Colonic mucosa (tissue), 4 donors: ENCODE data around the gene DHX58. TPM values are rescaled to one million over a fixed set of nuclear protein-coding genes. Genes with fewer than 3 reads are reported as not detected.
A peak's percentile ranks its signal among the peaks of the same experiment; 100 is the strongest.

Source experiments
- DNase-seq: peaks from one replicate; pipeline ENCODE4 v3.0.0-alpha.2; 2020
- H3K27ac ChIP-seq: fragments of 200-600 bp; one replicate; pipeline ENCODE4 v1.8.0; 2021
- H3K27me3 ChIP-seq: fragments of 200-600 bp; one replicate; pipeline ENCODE4 v1.8.0; 2021
- H3K36me3 ChIP-seq: fragments of 200-600 bp; one replicate; pipeline ENCODE4 v1.8.0; 2021
- H3K4me1 ChIP-seq: fragments of 200-600 bp; one replicate; pipeline ENCODE4 v1.8.0; 2021; ENCODE audit warnings: mild to moderate bottlenecking
- H3K4me3 ChIP-seq: fragments of 200-600 bp; one replicate; pipeline ENCODE4 v1.8.0; 2021
- H3K9ac ChIP-seq, 2 donors: one replicate each; pipeline ENCODE4 v1.7.0; 2013; ENCODE audit warnings: control low read depth in 2 of 2, low read depth in 2 of 2, low read length in 2 of 2
- H3K9me3 ChIP-seq: fragments of 200-600 bp; one replicate; pipeline ENCODE4 v1.8.0; 2021
- intact Hi-C: fragments of 100-400 bp; cut with DNase I; formaldehyde crosslinking; loops from one replicate; pipeline ENCODE4 v1.14.1; 2022
- total RNA-seq, 2 donors: library from RNA; stranded (reverse); fragmentation: NEBNext Ultra II Directional in 1 of 2; extraction: Animal tissue kit (Norgen Biotek cat#: 25700) in 1 of 2; gene quantifications; one replicate each; pipeline ENCODE4 v1.2.1, GENCODE V29; 2021
- TF ChIP-seq, protein P1 (sequence below): fragments of 200-600 bp; IDR thresholded peaks from one replicate; pipeline ENCODE4 v1.8.0; 2022; ENCODE audit warnings: antibody characterized with exemption, mild to moderate bottlenecking
- donor health status: healthy.
- donor health status: DM: no; HTN: no; CAD: no.
- donor health status: DM: no; HTN: no; CAD: no.

DHX58 gene
- total RNA-seq, 2 donors from 2014 or later: 10.6 to 11.3 TPM

DNA sequence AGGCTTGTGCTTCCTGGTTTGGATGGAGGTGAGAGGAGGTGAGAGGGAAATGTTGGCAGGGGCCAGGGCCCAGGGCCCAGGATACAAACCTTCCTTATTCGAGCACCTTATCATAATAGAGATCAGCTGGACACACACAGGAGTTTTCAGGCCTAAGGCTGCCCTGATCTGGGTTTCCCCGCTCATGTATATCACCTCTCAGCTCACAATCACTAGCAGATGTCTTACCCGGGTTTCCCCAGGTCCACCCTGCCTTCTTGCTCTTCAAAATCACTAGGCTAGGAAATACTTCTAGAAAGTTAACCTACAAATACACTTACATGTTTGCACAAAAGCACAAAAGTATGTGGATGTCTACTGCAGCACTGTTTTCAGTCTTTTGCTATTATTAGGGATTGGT, 14.3 kb upstream of the DHX58 start:
- TF ChIP-seq, protein P1, sequence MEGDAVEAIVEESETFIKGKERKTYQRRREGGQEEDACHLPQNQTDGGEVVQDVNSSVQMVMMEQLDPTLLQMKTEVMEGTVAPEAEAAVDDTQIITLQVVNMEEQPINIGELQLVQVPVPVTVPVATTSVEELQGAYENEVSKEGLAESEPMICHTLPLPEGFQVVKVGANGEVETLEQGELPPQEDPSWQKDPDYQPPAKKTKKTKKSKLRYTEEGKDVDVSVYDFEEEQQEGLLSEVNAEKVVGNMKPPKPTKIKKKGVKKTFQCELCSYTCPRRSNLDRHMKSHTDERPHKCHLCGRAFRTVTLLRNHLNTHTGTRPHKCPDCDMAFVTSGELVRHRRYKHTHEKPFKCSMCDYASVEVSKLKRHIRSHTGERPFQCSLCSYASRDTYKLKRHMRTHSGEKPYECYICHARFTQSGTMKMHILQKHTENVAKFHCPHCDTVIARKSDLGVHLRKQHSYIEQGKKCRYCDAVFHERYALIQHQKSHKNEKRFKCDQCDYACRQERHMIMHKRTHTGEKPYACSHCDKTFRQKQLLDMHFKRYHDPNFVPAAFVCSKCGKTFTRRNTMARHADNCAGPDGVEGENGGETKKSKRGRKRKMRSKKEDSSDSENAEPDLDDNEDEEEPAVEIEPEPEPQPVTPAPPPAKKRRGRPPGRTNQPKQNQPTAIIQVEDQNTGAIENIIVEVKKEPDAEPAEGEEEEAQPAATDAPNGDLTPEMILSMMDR: no peak
- DNase-seq: no peak
- H3K4me1 ChIP-seq: peaks cover 8% of the 10 kb centered on the region
- no peak overlapping the region for H3K4me3 ChIP-seq
- H3K9ac ChIP-seq: no peak overlapping the region
- H3K27me3 ChIP-seq: no peaks in the 10 kb centered on the region
- intact Hi-C loops: no loop called here
- no peak overlapping the region for H3K27ac ChIP-seq
- H3K9me3 ChIP-seq: no peaks in the 10 kb centered on the region
- peaks cover 16% of the 10 kb centered on the region for H3K36me3 ChIP-seq

- peaks cover 16% of the 10 kb centered on the region for H3K36me3 ChIP-seq
- H3K27me3 ChIP-seq: no peaks in the 10 kb centered on the region
- DNase-seq: no peak
- H3K4me3 ChIP-seq: no peak overlapping the region
- H3K4me1 ChIP-seq: peaks cover 14% of the 10 kb centered on the region
- no peak overlapping the region for H3K27ac ChIP-seq
- H3K9ac ChIP-seq: no peak overlapping the region
- TF ChIP-seq, protein P1: no peak
- intact Hi-C loops: no loop called here
- no peaks in the 10 kb centered on the region for H3K9me3 ChIP-seq
Observed at GRCh38 chr17:42125565-42125964, 13.1 kb upstream of the DHX58 start.

DNA sequence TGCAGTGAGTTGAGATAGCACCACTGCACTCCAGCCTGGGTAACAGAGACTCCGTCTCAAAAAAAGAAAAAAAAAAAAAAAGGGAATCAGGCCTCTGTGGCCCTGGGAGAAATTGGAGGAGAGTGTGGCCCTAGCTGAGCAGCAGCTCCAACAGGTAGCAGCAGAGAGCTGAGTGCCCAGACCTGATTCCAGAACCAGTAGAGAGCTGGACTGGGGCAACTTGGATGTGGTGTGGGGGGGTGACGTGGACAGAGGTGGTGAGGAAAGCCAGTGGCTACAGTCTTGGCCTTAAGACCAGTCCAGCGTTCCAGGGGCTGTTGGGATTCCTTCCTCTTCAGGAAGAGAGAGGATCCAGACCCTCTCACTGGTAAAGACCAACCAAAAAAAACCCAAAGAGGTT, 11.7 kb upstream of the DHX58 start:
- intact Hi-C loops: no loop called here
- no peak overlapping the region for H3K27ac ChIP-seq
- H3K4me1 ChIP-seq: peaks cover 14% of the 10 kb centered on the region
- no peak overlapping the region for H3K4me3 ChIP-seq
- TF ChIP-seq, protein P1: no peak
- DNase-seq: no peak
- H3K36me3 ChIP-seq: peaks cover 8% of the 10 kb centered on the region
- H3K9ac ChIP-seq: no peak overlapping the region
- H3K9me3 ChIP-seq: no peaks in the 10 kb centered on the region
- H3K27me3 ChIP-seq: no peaks in the 10 kb centered on the region

DNA sequence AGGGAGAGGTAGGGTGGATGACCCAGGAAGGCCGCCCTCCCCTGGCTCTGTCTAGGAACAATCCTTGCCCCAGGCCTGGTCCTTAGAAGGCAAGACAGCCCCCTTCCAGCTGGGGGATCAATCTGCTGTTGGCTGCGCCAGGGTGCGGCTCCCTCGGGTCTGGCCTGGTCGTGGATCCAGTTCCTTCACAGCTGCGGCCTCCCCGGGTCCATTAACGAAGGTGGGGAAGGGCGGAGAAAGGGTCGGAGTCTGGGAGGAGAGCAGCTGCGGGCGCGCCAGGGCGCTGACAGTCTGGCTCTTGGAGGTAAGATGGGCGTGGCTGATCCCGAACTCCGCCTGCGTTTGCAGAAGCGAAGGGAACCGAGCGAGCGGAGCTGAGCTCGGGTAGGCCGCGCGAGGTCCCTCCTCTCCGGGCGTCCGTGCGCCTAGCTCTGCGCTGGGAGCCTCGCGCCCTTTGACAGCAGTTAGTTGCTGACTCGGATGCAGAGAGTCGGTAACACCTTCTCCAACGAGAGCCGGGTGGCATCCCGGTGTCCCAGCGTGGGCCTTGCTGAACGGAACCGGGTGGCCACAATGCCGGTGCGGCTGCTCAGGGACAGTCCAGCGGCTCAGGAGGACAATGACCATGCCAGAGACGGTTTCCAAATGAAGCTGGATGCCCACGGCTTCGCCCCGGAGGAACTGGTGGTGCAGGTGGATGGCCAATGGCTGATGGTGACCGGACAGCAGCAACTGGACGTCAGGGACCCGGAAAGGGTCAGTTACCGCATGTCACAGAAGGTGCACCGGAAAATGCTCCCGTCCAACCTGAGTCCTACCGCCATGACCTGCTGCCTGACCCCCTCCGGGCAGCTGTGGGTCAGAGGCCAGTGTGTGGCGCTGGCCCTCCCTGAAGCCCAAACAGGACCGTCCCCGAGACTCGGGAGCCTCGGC, 10.1 kb upstream of the DHX58 start, which contains the start of gene HSPB9:
Gene HSPB9, plus strand, starts transcription at position 434 of the 933 bp plus-strand sequence. Its CDS starts 47 bp downstream, at position 481.
- H3K4me3 ChIP-seq: peak within 1 kb of the TSS; percentile 9

More for the DNA sequence above, 10.1 kb upstream of the DHX58 start, which contains the start of gene HSPB9:
- Histone ChIP-seq H3K27me3 (no peaks in the 10 kb centered on the region), H3K36me3 (no peaks in the 10 kb centered on the region), H3K9me3 (no peaks in the 10 kb centered on the region), H3K27ac (peak within 1 kb of the TSS; percentile 60), H3K9ac (peak within 1 kb of the TSS; percentile 57 to 63), H3K4me1 (peaks cover 14% of the 10 kb centered on the region)
- peak; percentile 87 for DNase-seq
- intact Hi-C loops: no loop called here
- TF ChIP-seq, protein P1: no peak
